Progenitor cell of endocrine pancreas (in vitro differentiated cells): ENCODE measurements around the gene CRP. TPM values are rescaled to one million over a fixed set of nuclear protein-coding genes. Genes with fewer than 3 reads are reported as not detected.

Experiments used
- DNase-seq: peaks from one replicate; pipeline ENCODE4 v3.0.0; 2021; ENCODE audit warnings: low spot score; ENCODE audit not compliant: unreplicated experiment
- H3K27ac Mint-ChIP-seq: 2 replicates; pipeline ENCODE4 v1.8.0; 2021; ENCODE audit warnings: mild to moderate bottlenecking, moderate library complexity, mixed read lengths
- H3K27me3 Mint-ChIP-seq: 2 replicates; pipeline ENCODE4 v1.8.0; 2021; ENCODE audit warnings: mixed read lengths
- H3K36me3 Mint-ChIP-seq: 2 replicates; pipeline ENCODE4 v1.8.0; 2022; ENCODE audit warnings: mixed read lengths; ENCODE audit not compliant: insufficient read depth
- H3K4me1 Mint-ChIP-seq: 2 replicates; pipeline ENCODE4 v1.8.0; 2021; ENCODE audit warnings: low read depth, mixed read lengths
- H3K4me3 Mint-ChIP-seq: 2 replicates; pipeline ENCODE4 v1.8.0; 2021; ENCODE audit warnings: low read depth, mild to moderate bottlenecking, moderate library complexity, mixed read lengths
- H3K9me3 Mint-ChIP-seq: 2 replicates; pipeline ENCODE4 v1.8.0; 2021; ENCODE audit warnings: low read depth, mixed read lengths
- CTCF ChIP-seq: fragments of 200-600 bp; sonication (generic); IDR thresholded peaks from one replicate; pipeline ENCODE4 v1.5.0; 2021; ENCODE audit warnings: antibody characterized with exemption, mild to moderate bottlenecking; ENCODE audit not compliant: unreplicated experiment
- long read RNA-seq: library from polyadenylated mRNA; unstranded; transcript quantifications from one replicate; pipeline ENCODE4 v2.0.0, GENCODE V29; 2020
- total RNA-seq: library from RNA; stranded (reverse); gene quantifications from 2 replicates; pipeline ENCODE4 v1.2.1, GENCODE V29; 2021

CRP gene
- total RNA-seq = not detected in 2 replicates
- long read RNA-seq = 0 reads

GRCh38 chr1:159714529-159714928 is at the start of gene CRP:
CRP (minus strand) TSS chr1:159714589; CDS start chr1:159714485, 104 bp downstream.
- Mint-ChIP-seq H3K27ac (no peak within 1 kb of the TSS), H3K4me1 (no peaks in the 10 kb centered on the region), H3K36me3 (peaks cover 2% of the 10 kb centered on the region), H3K9me3 (peaks cover 34% of the 10 kb centered on the region), H3K27me3 (no peaks in the 10 kb centered on the region), H3K4me3 (no peak within 1 kb of the TSS)
- TF ChIP-seq CTCF = no peak
- DNase-seq = no peak

- Mint-ChIP-seq H3K4me3 (no peak overlapping the region), H3K4me1 (peaks cover 1% of the 10 kb centered on the region), H3K27ac (no peak overlapping the region), H3K36me3 (no peaks in the 10 kb centered on the region), H3K27me3 (no peaks in the 10 kb centered on the region), H3K9me3 (peaks cover 3% of the 10 kb centered on the region)
- TF ChIP-seq CTCF = no peak
- DNase-seq = no peak
Observed at GRCh38 chr1:159763686-159764085, 49.3 kb upstream of the CRP start.

GRCh38 chr1:159756397-159756796 is 42.0 kb upstream of the CRP start:
- no peak for TF ChIP-seq CTCF
- Mint-ChIP-seq H3K4me3 (no peak overlapping the region), H3K27me3 (no peaks in the 10 kb centered on the region), H3K4me1 (no peaks in the 10 kb centered on the region), H3K27ac (no peak overlapping the region), H3K36me3 (no peaks in the 10 kb centered on the region), H3K9me3 (no peaks in the 10 kb centered on the region)
- no peak for DNase-seq

GRCh38 chr1:159755451-159756007 is 41.1 kb upstream of the CRP start:
- DNase-seq = no peak
- no peak for TF ChIP-seq CTCF
- Mint-ChIP-seq H3K27me3 (no peaks in the 10 kb centered on the region), H3K36me3 (no peaks in the 10 kb centered on the region), H3K4me1 (no peaks in the 10 kb centered on the region), H3K27ac (no peak overlapping the region), H3K4me3 (no peak overlapping the region), H3K9me3 (no peaks in the 10 kb centered on the region)

- H3K9me3 Mint-ChIP-seq = no peaks in the 10 kb centered on the region
- H3K27me3 Mint-ChIP-seq = no peaks in the 10 kb centered on the region
- DNase-seq = no peak
- no peak overlapping the region for H3K4me3 Mint-ChIP-seq
- no peak for TF ChIP-seq CTCF
- no peaks in the 10 kb centered on the region for H3K4me1 Mint-ChIP-seq
- no peaks in the 10 kb centered on the region for H3K36me3 Mint-ChIP-seq
- H3K27ac Mint-ChIP-seq = no peak overlapping the region
Observed at GRCh38 chr1:159753386-159753785, 39.0 kb upstream of the CRP start.
